ENCODE results near the gene MCUB. TPM values are rescaled to one million over a fixed set of nuclear protein-coding genes. Genes with fewer than 3 reads are reported as not detected.

MCUB gene
- total RNA-seq, 1 experiment from 2014 or later: 18.6 TPM

DNA sequence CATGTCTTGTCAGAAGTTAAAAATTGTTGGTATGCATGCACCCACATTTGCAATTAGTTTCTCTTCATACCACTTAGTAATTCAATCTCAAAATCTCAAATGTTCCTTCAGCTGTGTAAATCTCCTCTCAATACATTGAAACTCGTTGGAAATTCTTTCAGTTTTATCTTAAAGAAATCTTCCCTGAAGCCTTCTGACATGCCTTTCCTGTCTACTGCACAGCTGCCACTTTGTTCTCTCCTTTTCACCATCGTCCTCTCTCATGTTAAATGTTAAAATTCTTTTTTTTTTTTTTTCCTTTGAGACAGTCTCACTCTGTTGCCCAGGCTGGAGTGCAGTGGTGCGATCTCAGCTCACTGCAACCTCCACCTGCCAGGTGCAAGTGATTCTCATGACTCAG lies 30.9 kb downstream of the MCUB start:
- Histone ChIP-seq H3K27me3 (ENCODE audit: insufficient read depth, low read length) (no peaks in the 10 kb centered on the region), H4K20me1 (ENCODE audit: insufficient read depth) (no peaks in the 10 kb centered on the region), H3K4me1 (ENCODE audit: control insufficient read depth in 1 of 2, insufficient read depth in 2 of 2, low read length in 2 of 2) (no peaks in the 10 kb centered on the region), H3K4me3 (replicated peaks in 1 of 2; ENCODE audit: low read depth in 1 of 2, low read length in 2 of 2) (no peak overlapping the region), H3K27ac (ENCODE audit: low read depth, low read length) (no peak overlapping the region), H3K9me2 (ENCODE audit: insufficient read depth) (no peaks in the 10 kb centered on the region), H3K9ac (ENCODE audit: low read length) (no peak overlapping the region), H3K36me3 (ENCODE audit: control insufficient read depth in 1 of 2, insufficient read depth in 2 of 2, low read length in 2 of 2) (no peaks in the 10 kb centered on the region), H2AFZ (ENCODE audit: low read depth, low read length, poor library complexity, severe bottlenecking) (no peak overlapping the region), H3K9me3 (ENCODE audit: control insufficient read depth in 1 of 2, insufficient read depth in 1 of 2, low read depth in 1 of 2, low read length in 2 of 2) (no peaks in the 10 kb centered on the region), H3K79me2 (ENCODE audit: insufficient read depth, low read length) (no peaks in the 10 kb centered on the region), H3K4me2 (ENCODE audit: low read length) (no peak overlapping the region)
- ChIA-PET POLR2A (no interaction called here), CTCF (no interaction called here), RAD21 (ENCODE audit: low non-redundant PET in 1 of 2, low total read pairs in 2 of 2, uncharacterized antibody in 2 of 2, unreplicated experiment in 2 of 2) (no interaction called here)
- intact Hi-C loops (cut with micrococcal nuclease): no loop called here
- ATAC-seq (no peak), DNase-seq (ENCODE audit: low read depth, low spot score) (no peak)
- no TSS peak for BruUV-seq (replicated peaks)
- no peak for TF ChIP-seq SRF (IDR thresholded peaks at IDR 0.05; ENCODE audit: low read depth)
- no peak for TF ChIP-seq CBX3 (IDR thresholded peaks at IDR 0.05; ENCODE audit: low read depth)
- no peak for TF ChIP-seq CEBPB (IDR thresholded peaks at IDR 0.05; ENCODE audit: low read depth)
- TF ChIP-seq MAX (IDR thresholded peaks at IDR 0.05): no peak
- no peak for TF ChIP-seq TCF7L2 (IDR thresholded peaks at IDR 0.05; ENCODE audit: borderline replicate concordance, extremely low read depth, insufficient read depth, insufficient read length)
- TF ChIP-seq SP1 (IDR thresholded peaks at IDR 0.05; ENCODE audit: low read depth): no peak
- no peak for TF ChIP-seq POLR2AphosphoS5 (IDR thresholded peaks at IDR 0.05; ENCODE audit: low read depth, low read length)
- no peak for TF ChIP-seq SIN3A (IDR thresholded peaks at IDR 0.05; ENCODE audit: low read depth)
- TF ChIP-seq RAD21 (IDR thresholded peaks at IDR 0.05; ENCODE audit: low read depth): no peak
- TF ChIP-seq, protein P1, sequence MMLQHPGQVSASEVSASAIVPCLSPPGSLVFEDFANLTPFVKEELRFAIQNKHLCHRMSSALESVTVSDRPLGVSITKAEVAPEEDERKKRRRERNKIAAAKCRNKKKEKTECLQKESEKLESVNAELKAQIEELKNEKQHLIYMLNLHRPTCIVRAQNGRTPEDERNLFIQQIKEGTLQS (IDR thresholded peaks at IDR 0.05): no peak
- no peak for TF ChIP-seq ELF1 (IDR thresholded peaks at IDR 0.05; ENCODE audit: borderline replicate concordance, low read depth)
- no peak for TF ChIP-seq ZNF274 (IDR thresholded peaks at IDR 0.05; ENCODE audit: low read depth, low read length)
- TF ChIP-seq CTCF (IDR thresholded peaks at IDR 0.05 in 2 of 3, conservative IDR thresholded peaks at IDR 0.05 in 1 of 3; ENCODE audit: borderline replicate concordance in 1 of 3, insufficient read depth in 1 of 3, low read depth in 2 of 3, low read length in 2 of 3): no peak
- TF ChIP-seq EZH2phosphoT487 (IDR thresholded peaks at IDR 0.05; ENCODE audit: borderline replicate concordance): no peak
- no peak for TF ChIP-seq FOSL1 (IDR thresholded peaks at IDR 0.05; ENCODE audit: low read depth)
- TF ChIP-seq, protein P2, sequence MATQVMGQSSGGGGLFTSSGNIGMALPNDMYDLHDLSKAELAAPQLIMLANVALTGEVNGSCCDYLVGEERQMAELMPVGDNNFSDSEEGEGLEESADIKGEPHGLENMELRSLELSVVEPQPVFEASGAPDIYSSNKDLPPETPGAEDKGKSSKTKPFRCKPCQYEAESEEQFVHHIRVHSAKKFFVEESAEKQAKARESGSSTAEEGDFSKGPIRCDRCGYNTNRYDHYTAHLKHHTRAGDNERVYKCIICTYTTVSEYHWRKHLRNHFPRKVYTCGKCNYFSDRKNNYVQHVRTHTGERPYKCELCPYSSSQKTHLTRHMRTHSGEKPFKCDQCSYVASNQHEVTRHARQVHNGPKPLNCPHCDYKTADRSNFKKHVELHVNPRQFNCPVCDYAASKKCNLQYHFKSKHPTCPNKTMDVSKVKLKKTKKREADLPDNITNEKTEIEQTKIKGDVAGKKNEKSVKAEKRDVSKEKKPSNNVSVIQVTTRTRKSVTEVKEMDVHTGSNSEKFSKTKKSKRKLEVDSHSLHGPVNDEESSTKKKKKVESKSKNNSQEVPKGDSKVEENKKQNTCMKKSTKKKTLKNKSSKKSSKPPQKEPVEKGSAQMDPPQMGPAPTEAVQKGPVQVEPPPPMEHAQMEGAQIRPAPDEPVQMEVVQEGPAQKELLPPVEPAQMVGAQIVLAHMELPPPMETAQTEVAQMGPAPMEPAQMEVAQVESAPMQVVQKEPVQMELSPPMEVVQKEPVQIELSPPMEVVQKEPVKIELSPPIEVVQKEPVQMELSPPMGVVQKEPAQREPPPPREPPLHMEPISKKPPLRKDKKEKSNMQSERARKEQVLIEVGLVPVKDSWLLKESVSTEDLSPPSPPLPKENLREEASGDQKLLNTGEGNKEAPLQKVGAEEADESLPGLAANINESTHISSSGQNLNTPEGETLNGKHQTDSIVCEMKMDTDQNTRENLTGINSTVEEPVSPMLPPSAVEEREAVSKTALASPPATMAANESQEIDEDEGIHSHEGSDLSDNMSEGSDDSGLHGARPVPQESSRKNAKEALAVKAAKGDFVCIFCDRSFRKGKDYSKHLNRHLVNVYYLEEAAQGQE (IDR thresholded peaks at IDR 0.05; ENCODE audit: low read depth): no peak
- no peak for TF ChIP-seq POLR2A (IDR thresholded peaks at IDR 0.05; ENCODE audit: borderline replicate concordance, extremely low read depth, insufficient read depth, insufficient read length)
